HG02970 (cell line): ENCODE measurements around the gene THSD7A.
"Not testable (repeated sequence)": the region's sequence is repeated elsewhere in the genome, so short reads cannot be mapped to it uniquely, and the experiment has no call there.

Experiments
- ATAC-seq: cut with Tn5 transposase; IDR thresholded peaks from one replicate; pipeline ENCODE4 v1.9.1; 2021; ENCODE audit warnings: mild to moderate bottlenecking, moderate library complexity, moderate number of reproducible peaks; ENCODE audit not compliant: unreplicated experiment, low FRiP score

The THSD7A gene

DNA sequence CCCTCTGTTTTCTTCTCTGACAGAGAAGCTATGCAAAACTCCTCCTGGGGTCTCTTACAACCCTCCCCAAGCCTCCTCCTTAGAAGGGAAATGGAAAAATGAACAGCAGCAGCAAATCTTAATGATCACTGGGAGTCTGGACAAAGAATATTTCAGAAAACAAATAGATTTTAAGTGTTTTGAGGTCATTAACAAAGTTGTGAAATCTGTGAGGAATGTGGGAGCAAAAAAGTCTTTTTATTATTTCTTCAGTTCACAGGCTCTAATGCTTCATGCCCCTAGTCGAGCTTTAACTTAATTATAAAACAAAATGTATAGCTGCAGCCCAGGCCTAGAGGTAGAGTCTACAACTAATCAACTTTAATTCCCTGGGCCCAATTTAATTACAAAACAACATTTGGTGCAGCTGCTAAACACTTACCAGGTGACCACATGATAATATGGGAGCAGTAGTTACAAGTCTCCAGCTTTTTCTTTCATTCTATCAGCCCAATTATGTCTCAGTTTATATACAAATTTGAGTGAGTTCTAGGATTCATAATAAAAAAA lies 293.2 kb downstream of the THSD7A start:
- no peak for ATAC-seq

DNA sequence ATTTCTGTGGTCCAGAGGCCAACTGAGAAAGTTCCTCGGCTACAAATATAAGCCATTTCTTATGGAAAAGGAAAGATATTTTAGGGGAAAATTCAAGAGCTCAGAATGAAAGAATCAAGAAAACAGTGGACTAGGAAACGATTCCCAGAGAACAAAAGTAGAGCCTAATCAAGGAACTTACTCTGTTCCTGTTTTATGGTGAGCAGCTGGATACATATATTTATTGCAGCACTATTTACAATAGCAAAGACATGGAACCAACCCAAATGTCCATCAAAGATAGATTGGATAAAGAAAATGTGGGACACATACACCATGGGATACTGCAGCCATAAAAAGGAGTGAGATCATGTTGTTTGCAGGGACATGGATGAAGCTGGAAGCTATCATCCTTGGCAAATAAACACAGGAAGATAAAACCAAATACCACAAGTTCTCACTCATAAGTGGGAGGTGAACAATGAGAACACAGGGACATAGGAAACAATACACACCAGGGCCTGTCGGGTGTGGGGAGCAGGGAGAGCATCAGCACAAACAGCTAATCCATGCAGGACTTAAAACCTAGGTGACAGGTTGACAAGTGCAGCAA lies 298.7 kb downstream of the THSD7A start:
- no peak for ATAC-seq

DNA sequence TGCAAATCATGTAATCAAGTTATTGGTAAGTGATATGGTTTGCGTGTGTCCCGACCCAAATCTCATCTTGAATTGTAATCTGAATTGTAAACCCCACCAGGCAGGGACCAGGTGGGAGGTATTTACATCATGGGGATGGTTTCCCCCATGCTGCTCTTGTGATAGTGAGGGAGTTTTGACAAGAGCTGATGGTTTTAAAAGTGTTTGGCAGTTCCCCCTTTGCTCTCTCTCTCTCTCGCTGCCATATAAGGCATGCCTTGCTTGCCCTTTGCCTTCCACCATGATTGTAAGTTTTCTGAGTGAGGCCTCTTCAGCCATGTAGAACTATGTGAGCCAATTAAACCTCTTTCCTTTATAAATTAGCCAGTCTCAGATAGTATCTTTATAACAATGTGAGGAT lies 302.6 kb downstream of the THSD7A start:
- ATAC-seq: no peak

DNA sequence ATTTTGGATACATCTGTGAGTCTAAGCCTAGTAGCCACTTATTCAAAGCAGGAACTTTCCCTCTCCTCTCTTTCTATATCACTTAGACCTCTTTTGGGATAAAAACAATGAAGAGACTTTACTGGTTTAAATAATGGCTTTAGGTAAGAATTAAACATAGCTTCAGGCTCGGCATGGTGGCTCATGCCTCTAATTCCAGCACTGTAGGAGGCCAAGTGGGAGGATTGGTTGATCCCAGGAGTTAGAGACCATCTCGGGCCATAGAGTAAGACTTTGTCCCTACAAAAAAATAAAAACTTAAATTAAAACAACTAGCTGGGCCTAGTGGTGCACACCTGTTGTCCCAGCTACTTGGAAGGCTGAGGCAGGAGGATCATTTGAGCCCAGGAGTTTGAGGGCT lies 304.3 kb downstream of the THSD7A start:
- ATAC-seq: no peak

DNA sequence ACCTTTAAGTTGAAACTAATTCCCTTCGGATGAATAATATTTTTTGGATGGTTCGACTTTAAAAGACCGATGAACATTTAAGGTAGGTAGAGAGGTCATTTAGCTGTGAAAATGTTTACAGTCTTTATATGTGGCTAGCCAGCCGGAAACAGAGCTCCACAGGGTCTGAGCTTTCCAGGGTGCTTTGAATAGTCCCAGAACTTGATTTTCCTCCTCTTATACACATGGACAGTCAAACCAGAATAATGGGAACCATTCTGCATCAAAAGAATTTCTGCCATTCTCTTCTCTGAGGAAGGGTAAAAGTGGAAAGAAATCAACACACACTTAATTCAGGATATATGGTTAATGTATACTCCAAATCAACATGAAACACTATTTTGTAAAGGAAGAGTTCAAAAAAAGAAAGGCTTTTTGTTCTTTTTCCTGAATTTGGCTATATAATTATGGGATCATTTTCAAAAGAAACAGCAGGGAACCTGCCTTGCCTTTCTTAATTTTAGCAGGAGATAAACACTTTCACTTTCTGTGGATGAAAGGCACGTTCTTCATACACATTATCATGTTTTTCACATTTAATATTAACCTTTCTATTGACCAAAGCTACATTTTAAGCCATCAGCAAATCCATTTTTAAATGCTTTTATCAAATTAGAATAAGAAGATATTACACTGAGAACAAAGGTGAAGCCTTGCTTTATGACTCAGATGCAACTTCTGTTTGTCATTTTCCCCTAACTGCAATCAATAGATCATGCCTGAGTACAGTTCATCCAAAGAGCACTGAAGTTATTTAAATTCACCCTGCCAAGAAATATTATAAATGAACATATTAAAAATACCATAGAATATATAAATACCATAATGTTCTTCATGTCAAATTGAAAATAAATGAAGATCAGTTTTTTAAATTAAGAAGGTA lies 307.3 kb downstream of the THSD7A start:
- no peak for ATAC-seq

DNA sequence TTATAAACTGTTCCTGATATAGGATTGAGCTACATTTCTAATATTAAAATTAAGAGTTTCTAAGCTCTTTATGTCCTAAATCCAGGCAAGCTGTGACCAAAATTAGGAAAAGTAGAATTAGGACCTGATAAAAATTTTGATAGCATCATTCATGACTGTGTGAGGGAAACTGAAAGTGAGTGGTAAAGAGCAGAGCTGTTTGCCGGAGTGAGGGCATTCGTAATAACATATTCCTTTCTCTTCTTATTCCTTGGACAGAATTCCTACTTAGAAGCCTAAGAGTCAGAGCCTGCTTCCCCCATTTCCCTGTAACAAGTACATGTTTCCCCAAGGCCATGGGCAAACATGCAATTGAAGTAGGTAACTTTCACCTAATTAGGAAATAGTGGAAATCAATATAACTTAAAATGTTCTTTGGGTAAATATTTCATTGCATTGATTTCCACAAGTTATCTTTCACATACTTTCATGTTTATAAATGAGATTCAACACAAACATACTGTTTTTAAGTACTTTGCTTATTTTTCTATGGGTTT lies 310.0 kb downstream of the THSD7A start:
- not testable (repeated sequence) for ATAC-seq

DNA sequence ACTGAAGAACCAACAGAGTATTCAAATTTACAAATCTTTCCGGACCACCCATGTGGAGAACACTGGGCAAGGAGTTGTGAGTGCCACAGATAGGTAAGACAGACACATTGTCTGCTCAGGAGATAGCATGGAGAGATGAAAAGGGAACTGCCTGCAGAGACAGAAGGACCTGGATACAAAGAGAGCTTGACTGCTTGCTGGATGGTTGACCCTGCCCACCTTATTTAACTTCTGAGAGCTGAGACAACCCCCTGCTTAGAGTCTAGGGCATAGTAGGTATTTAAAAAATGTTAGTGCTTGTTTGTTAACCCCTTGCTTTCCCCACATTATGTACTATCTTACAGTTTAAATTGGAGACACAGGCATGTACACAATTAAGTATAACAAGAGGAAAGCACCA lies 314.1 kb downstream of the THSD7A start:
- ATAC-seq: no peak

DNA sequence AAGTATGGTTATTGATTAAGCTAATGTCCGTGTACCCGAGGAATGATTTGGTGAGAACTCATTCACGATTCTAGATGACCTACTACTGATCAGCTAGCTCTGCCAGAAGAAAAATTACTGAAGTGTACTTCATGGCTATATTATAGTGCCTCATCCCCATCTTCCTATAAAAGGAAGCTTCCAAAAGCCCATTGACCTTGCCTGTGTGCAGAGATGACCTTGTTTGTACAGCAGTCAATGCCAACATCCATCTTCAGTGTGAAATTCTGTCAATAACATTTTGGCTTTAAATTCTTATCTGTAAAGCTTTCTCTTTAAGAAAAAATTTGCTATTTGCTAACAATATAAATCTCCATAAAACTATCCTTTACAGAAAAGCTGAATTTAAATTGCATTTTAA lies 315.7 kb downstream of the THSD7A start:
- ATAC-seq: no peak

DNA sequence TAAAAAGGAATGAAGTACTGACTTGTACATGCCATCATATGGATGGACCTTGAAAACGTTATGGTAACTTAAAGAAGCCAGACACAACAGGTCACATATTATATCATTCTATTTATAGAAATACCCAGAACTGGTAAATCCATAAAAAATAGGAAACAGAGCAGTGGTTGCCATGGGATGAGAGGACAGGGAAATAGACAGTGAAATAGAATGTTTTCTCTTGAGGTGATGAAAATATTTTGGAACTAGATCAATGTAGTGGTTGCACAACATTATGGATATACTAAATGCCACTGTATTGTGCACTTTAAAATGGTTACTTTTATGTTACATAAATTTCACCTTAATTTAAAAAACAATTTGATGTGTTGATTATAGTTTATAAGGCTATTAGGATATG lies 318.5 kb downstream of the THSD7A start:
- ATAC-seq: no peak

DNA sequence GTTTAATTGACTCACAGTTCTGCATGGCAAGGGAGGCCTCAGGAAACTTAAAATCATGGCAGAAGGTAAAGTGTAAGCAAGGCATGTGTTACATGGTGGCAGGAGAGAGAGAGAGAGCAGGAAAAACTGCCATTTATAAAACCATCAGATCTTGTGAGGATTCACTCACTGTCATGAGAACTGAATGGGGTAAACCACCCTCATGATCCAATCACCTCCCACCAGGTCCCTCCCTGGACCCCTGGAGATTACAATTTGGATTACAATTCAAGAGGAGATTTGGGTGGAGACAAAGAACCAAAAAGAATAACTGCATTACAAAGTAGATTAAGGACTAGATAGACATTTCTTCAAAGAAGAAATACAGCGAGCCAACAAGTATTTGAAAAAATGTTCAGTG lies 324.1 kb downstream of the THSD7A start:
- no peak for ATAC-seq

DNA sequence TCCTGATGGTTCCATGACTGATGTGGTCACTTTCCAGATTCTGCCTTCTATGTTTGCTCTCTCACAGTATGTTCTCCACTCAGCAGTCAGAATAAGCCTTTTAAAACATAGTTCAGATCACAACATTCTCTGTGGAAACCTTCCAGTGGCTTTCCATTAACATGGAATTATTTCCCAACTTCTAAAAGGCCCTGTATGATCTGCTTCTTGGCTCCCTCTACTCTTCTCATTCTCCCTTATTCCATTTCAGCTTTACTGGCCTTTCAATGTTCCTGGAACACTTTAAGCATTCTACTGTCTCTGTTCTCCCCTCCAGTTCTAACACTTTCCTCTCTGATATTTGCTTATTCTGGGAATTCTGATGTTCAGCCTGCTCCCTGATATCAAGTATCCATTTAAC lies 325.6 kb downstream of the THSD7A start:
- no peak for ATAC-seq

DNA sequence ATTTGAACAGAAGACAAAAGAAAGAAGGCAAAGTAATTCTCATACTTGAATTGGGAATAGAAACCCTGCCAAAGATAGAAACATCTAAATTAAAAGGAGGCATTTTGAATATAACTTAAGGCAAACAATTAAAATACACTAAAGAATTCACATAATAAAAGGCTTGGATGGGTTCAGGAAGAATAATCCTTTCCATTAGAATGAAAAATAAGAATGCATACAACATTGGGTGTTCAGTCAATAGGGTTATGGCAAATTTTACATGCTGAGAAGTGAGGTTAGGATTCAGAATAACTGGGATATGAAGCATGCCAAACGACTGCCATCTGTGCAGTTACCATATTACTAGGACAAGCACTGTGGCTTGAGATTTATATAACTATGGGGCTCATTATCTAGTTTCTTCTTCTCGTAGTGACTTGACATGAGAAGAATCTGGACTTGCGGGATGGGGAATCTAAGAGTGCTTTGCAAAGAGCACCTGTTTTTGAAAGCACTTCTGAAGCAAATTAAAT lies 326.5 kb downstream of the THSD7A start:
- ATAC-seq: no peak

DNA sequence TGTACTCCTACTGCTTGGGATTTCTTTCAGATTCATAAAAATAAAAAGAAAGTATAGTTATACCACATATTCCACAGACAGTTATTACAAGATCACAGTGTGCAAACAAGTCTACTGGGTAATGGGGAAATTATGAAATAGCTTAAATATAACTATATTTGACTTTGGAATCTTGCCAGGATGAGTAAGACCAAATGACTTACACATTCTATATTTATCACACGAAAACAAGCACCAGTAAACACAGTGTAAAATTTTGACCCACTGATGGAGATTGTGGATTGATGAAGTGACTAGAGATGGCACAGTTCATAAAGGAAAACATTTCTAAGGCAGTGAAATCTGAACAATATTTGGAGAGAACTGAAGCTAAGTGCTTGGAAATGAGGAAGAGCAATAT lies 339.7 kb downstream of the THSD7A start:
- ATAC-seq: no peak

DNA sequence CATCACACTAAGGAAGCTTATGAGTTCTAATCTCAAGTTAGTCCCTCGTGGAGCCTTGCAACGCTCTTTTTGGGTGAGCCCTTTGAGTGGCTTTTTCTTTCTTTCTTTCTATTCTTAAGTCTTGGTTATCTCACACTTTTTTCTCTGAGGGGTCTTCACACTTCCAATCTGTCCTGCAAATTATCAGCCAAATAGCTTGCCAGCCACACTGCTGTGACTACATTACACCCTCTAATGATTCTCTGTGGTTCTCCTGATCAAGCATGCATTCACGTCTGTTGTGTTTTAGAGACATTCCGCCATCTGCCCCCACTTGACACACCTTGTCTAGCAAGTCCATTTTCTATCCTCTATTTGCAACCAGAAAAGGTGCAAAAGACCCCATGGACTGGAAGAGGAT lies 340.2 kb downstream of the THSD7A start:
- no peak for ATAC-seq

DNA sequence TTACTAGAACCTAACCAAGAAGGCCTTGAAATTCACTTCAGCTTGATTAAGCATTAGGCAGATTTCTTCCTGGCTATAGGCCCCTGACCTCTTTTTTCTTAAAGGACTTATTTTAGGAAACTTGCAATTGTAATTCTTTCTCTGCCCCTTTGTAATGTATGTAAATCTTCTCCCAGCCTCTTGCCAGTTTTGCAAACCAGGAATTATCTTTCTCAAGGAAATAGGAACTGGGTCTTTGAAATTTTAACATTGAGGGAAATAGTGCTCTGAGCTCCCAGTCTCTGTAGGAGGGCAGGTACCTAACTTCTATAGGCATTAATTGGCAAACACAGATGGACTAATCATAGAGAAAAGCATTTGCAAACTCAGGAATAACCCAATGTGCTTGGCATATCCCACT lies 342.7 kb downstream of the THSD7A start:
- ATAC-seq: no peak

DNA sequence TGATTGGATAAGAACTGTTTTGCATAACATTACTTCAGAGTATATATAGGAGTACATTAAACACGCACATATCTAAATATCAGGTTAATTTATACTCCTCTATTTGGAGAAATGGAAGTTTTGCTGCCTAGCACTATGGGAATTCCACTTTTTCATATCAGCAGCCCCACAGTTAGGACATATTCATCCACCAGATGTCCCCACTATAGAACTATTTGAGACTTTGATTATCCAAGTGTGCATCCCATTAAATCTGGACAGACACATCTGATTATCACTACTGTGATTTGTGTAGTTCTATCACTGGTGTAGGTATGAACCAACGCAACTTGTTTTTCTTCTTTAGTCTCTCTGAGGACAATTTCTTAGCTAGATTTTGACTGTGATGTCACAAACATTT lies 345.7 kb downstream of the THSD7A start:
- ATAC-seq: no peak

DNA sequence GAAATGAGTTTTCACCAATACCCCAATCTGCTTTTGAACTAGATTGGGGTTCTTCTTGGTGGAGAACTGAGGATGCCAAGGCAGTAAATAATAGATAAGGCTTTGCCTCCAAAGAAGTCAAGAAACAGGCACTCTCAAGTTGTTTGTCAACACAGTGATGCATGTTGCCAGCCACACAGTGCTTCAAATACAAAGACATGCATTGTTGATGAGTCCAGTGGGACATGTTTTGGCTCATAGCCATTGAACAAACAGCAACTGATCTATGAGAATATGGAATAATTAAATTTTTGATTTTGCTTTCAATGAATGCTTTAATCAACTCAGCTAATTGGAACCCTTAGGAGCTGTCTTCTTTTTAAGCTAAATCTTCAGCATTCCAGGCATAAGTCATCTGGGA lies 346.4 kb downstream of the THSD7A start:
- no peak for ATAC-seq

DNA sequence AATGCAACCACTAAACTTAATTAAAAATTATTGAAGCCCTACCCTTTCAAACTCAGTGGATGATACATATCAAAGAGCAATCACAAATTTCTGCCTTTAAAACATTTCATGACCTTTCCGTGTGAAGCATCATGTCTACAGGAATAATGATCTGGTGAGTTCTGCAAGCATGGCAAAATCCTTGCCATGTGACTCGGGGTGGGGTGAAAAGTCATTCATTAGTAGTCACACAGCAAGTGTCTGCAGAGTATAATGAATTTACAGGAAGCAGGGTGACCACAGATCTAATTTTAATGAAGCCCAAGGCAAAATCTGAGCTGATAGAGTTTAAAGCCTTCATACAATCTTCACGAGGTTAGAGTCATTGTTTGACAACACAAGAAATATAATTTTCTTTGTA lies 351.9 kb downstream of the THSD7A start:
- no peak for ATAC-seq

DNA sequence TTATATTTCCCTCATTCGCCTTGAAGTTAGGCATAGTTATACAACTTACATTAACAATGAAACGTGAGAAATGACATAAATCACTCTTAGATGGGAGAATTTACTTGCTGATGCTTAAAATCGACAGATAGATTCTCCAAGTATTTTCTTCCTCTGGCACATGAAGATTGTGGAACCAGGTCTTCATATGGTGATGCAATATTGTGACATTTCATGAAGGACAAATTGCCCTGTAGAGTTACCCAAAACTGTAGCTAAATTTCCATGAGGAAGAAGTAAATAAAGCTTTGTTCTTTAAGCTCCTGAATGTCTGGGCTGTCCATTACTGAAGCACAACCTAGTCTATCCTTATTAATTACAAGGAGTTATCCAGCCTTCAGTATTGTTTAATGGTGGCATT lies 353.1 kb downstream of the THSD7A start:
- ATAC-seq: no peak

DNA sequence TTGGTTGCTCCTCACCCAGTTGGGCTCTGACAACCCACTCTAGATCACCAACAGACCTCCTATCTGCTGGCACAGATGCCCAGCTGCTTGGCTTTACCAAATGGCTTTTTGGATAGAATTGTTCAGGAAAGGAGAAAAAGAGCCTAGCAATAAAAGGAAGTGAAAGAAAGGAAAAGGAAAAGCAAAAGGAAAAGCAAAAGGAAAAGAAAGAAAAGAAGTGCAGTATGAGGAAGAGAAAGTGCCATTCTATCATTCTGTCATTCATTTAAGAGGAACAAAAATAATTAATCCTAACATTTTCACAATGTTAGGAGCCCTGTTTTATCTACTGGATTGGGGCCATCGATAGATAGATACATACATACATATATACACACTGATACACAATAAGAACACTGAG lies 353.6 kb downstream of the THSD7A start:
- no peak for ATAC-seq

DNA sequence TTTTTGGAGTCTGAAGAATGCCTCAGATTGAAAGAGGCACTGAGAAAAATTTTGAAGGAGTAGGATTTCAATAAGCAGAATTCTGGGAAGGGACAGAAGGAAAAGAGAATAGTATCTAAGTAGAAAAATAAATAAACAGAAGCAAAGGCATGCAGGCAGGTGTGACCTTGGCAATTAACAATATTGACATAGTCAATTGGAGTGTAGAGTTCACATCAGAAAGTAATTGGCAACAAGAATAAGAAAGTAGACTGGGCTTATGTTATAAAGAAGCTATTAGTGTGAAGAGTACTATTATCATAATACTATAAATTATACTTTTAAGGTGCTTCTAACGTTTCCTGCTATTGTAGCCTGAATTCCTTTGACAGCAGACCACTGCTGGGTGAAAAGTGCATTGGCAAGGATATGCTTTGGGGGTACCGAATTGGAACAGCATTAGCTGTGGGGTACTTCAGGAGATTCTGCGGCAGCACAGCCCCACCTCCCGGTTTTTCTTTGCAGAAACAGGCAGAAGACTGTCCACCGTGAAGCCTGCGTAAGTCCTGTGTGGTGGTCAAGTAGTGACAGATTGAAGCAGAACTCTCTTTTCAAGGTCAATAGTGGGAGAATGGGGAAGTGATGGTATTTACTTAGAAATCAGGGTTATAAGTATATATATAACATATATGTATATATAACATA lies 357.0 kb downstream of the THSD7A start:
- no peak for ATAC-seq
